Astrocyte (in vitro differentiated cells and primary cell): Measurements from ENCODE around the gene FDPS. TPM values are rescaled to one million over a fixed set of nuclear protein-coding genes. Genes with fewer than 3 reads are reported as not detected.

Experiments used
- DNase-seq: peaks from one replicate; pipeline ENCODE4 v3.0.0-alpha.2; 2010; ENCODE audit warnings: low read depth
- FAIRE-seq: peaks from 2 replicates; lab custom pipeline; 2011; peaks lifted over from hg19 to GRCh38; lab: Jason Lieb, UNC
- H2AFZ ChIP-seq: 2 replicates; pipeline ENCODE4 v1.6.0; 2012; ENCODE audit warnings: low read depth, low read length, inconsistent platforms
- H3K27ac ChIP-seq: 2 replicates; pipeline ENCODE4 v1.5.1; 2011; ENCODE audit warnings: low read depth, low read length, inconsistent platforms
- H3K27me3 ChIP-seq: 2 replicates; pipeline ENCODE4 v1.6.0; 2011; ENCODE audit warnings: low read length, inconsistent platforms; ENCODE audit not compliant: insufficient read depth
- H3K36me3 ChIP-seq: 2 replicates; pipeline ENCODE4 v1.5.1; 2011; ENCODE audit warnings: low read length, inconsistent platforms; ENCODE audit not compliant: insufficient read depth
- H3K4me1 ChIP-seq: 2 replicates; pipeline ENCODE4 v1.5.1; 2011; ENCODE audit warnings: low read length, inconsistent platforms; ENCODE audit not compliant: insufficient read depth
- H3K4me2 ChIP-seq: 2 replicates; pipeline ENCODE4 v1.6.0; 2012; ENCODE audit warnings: low read length, inconsistent platforms
- H3K4me3 ChIP-seq: 2 replicates; pipeline ENCODE4 v1.5.1; 2011; ENCODE audit warnings: low read depth, mild to moderate bottlenecking, low read length, inconsistent platforms; ENCODE audit not compliant: insufficient read depth
- H3K79me2 ChIP-seq: 2 replicates; pipeline ENCODE4 v1.6.0; 2012; ENCODE audit warnings: mild to moderate bottlenecking, low read length, inconsistent platforms; ENCODE audit not compliant: insufficient read depth
- H3K9ac ChIP-seq: 2 replicates; pipeline ENCODE4 v1.6.0; 2012; ENCODE audit warnings: mild to moderate bottlenecking, low read length, inconsistent platforms
- H3K9me3 ChIP-seq: 2 replicates; pipeline ENCODE4 v1.5.1; 2012; ENCODE audit warnings: low read depth, mild to moderate bottlenecking, low read length, inconsistent platforms; ENCODE audit not compliant: insufficient read depth
- H4K20me1 ChIP-seq: 2 replicates; pipeline ENCODE4 v1.6.0; 2012; ENCODE audit warnings: low read length, inconsistent platforms; ENCODE audit not compliant: insufficient read depth
- H3K27ac Mint-ChIP-seq: one replicate; pipeline ENCODE4 v1.8.0; 2021; ENCODE audit warnings: mild to moderate bottlenecking, mixed read lengths; ENCODE audit not compliant: unreplicated experiment
- H3K27me3 Mint-ChIP-seq: one replicate; pipeline ENCODE4 v1.8.0; 2021; ENCODE audit warnings: low read depth, mixed read lengths; ENCODE audit not compliant: unreplicated experiment
- H3K36me3 Mint-ChIP-seq: one replicate; pipeline ENCODE4 v1.8.0; 2021; ENCODE audit warnings: low read depth, mixed read lengths; ENCODE audit not compliant: unreplicated experiment
- H3K4me1 Mint-ChIP-seq: one replicate; pipeline ENCODE4 v1.8.0; 2021; ENCODE audit warnings: low read depth, mixed read lengths; ENCODE audit not compliant: unreplicated experiment
- H3K4me3 Mint-ChIP-seq: one replicate; pipeline ENCODE4 v1.8.0; 2021; ENCODE audit warnings: mild to moderate bottlenecking, moderate library complexity, mixed read lengths; ENCODE audit not compliant: unreplicated experiment
- H3K9me3 Mint-ChIP-seq: one replicate; pipeline ENCODE4 v1.8.0; 2021; ENCODE audit warnings: mild to moderate bottlenecking, mixed read lengths; ENCODE audit not compliant: unreplicated experiment
- EZH2 ChIP-seq: IDR thresholded peaks from 2 replicates; pipeline ENCODE4 v1.6.1; 2012; ENCODE audit warnings: mild to moderate bottlenecking, low read length, inconsistent platforms; ENCODE audit not compliant: insufficient read depth
- total RNA-seq: library from RNA; stranded (reverse); gene quantifications from 2 replicates; pipeline ENCODE4 v1.2.1, GENCODE V29; 2021
- TF ChIP-seq, protein P1 (sequence below): IDR thresholded peaks from 2 replicates; pipeline ENCODE4 v1.5.1; 2011; ENCODE audit warnings: low read depth, mild to moderate bottlenecking, inconsistent platforms, low read length, moderate library complexity; ENCODE audit not compliant: insufficient read depth

FDPS gene
- total RNA-seq, 1 donor from 2014 or later, result 217 TPM

DNA sequence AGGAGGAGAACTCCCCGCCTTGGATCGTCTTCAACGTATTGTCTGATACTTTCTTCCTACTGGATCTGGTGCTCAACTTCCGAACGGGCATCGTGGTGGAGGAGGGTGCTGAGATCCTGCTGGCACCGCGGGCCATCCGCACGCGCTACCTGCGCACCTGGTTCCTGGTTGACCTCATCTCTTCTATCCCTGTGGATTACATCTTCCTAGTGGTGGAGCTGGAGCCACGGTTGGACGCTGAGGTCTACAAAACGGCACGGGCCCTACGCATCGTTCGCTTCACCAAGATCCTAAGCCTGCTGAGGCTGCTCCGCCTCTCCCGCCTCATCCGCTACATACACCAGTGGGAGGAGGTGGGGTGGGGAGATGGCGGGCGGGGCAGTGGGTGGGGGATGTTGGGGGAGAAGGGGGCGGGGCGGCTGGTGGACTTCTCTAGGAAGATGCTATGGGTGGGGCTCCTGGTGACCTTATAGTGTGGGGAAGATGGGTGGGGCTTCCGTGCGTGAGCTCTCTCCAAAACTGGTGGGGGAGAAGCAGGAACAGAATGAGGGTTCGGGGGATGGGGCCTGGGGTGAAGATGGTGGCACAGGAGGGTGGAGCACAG, 26.1 kb upstream of the FDPS start:
- H3K27me3 Mint-ChIP-seq, result peaks cover 6% of the 10 kb centered on the region
- TF ChIP-seq EZH2, result no peak
- TF ChIP-seq, protein P1, sequence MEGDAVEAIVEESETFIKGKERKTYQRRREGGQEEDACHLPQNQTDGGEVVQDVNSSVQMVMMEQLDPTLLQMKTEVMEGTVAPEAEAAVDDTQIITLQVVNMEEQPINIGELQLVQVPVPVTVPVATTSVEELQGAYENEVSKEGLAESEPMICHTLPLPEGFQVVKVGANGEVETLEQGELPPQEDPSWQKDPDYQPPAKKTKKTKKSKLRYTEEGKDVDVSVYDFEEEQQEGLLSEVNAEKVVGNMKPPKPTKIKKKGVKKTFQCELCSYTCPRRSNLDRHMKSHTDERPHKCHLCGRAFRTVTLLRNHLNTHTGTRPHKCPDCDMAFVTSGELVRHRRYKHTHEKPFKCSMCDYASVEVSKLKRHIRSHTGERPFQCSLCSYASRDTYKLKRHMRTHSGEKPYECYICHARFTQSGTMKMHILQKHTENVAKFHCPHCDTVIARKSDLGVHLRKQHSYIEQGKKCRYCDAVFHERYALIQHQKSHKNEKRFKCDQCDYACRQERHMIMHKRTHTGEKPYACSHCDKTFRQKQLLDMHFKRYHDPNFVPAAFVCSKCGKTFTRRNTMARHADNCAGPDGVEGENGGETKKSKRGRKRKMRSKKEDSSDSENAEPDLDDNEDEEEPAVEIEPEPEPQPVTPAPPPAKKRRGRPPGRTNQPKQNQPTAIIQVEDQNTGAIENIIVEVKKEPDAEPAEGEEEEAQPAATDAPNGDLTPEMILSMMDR, result no peak
- H3K27ac Mint-ChIP-seq, result no peak overlapping the region
- Histone ChIP-seq H4K20me1 (peaks cover 5% of the 10 kb centered on the region), H3K79me2 (no peaks in the 10 kb centered on the region), H3K4me1 (peaks cover 12% of the 10 kb centered on the region), H3K4me3 (no peak overlapping the region), H3K9me3 (no peaks in the 10 kb centered on the region), H3K36me3 (no peaks in the 10 kb centered on the region), H3K27me3 (no peaks in the 10 kb centered on the region), H3K4me2 (no peak overlapping the region), H2AFZ (no peak overlapping the region), H3K27ac (no peak overlapping the region), H3K9ac (no peak overlapping the region)
- no peak overlapping the region for H3K4me3 Mint-ChIP-seq
- peaks cover 11% of the 10 kb centered on the region for H3K4me1 Mint-ChIP-seq
- H3K36me3 Mint-ChIP-seq, result peaks cover 9% of the 10 kb centered on the region
- no peak for DNase-seq
- H3K9me3 Mint-ChIP-seq, result peaks cover 2% of the 10 kb centered on the region
- FAIRE-seq, result no peak

DNA sequence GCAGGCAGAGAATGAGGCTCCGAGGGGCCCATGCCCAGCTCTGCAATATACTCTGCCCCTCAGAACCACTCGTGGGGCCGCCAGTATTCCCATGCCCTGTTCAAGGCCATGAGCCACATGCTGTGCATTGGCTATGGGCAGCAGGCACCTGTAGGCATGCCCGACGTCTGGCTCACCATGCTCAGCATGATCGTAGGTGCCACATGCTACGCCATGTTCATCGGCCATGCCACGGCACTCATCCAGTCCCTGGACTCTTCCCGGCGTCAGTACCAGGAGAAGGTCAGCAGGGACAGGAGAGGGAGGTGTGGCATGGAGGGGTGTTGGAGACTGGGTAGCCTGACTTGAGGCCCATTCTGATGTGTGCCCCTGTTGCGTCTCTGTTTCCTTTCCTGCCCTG, 24.2 kb upstream of the FDPS start:
- H3K4me3 Mint-ChIP-seq, result no peak overlapping the region

DNA sequence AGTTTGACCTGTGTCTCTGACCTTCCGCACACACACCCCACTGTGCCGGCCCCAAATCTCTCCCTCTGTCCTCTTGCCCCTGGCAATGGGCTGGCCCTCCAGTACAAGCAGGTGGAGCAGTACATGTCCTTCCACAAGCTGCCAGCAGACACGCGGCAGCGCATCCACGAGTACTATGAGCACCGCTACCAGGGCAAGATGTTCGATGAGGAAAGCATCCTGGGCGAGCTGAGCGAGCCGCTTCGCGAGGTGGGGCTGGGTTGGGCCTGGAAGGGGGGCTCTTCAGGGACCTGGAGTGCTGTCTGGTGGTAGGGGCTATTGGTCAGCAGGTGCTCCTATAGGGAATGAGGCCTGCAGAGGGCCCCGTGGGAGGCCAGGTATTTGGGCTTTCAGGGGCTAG, 23.6 kb upstream of the FDPS start:
- Histone ChIP-seq H3K4me2 (no peak overlapping the region), H3K27me3 (no peaks in the 10 kb centered on the region), H2AFZ (no peak overlapping the region), H3K9ac (no peak overlapping the region), H3K27ac (no peak overlapping the region), H3K79me2 (no peaks in the 10 kb centered on the region), H3K4me1 (no peaks in the 10 kb centered on the region), H3K36me3 (no peaks in the 10 kb centered on the region), H3K4me3 (no peak overlapping the region), H3K9me3 (no peaks in the 10 kb centered on the region), H4K20me1 (no peaks in the 10 kb centered on the region)
- peaks cover 12% of the 10 kb centered on the region for H3K27me3 Mint-ChIP-seq
- H3K9me3 Mint-ChIP-seq, result peaks cover 2% of the 10 kb centered on the region
- H3K4me1 Mint-ChIP-seq, result no peaks in the 10 kb centered on the region
- no peak overlapping the region for H3K27ac Mint-ChIP-seq
- no peak for TF ChIP-seq EZH2
- TF ChIP-seq, protein P1, result no peak
- H3K4me3 Mint-ChIP-seq, result no peak overlapping the region
- DNase-seq, result no peak
- H3K36me3 Mint-ChIP-seq, result peaks cover 9% of the 10 kb centered on the region
- no peak for FAIRE-seq

More for the DNA sequence above, 24.2 kb upstream of the FDPS start:
- H3K27ac ChIP-seq, result no peak overlapping the region
- H3K4me1 ChIP-seq, result no peaks in the 10 kb centered on the region
- FAIRE-seq, result no peak
- peaks cover 10% of the 10 kb centered on the region for H3K27me3 Mint-ChIP-seq
- no peak for DNase-seq
- no peak for TF ChIP-seq EZH2
- TF ChIP-seq, protein P1, result no peak
- H4K20me1 ChIP-seq, result peaks cover under 1% of the 10 kb centered on the region
- peaks cover 2% of the 10 kb centered on the region for H3K9me3 Mint-ChIP-seq
- H3K27me3 ChIP-seq, result no peaks in the 10 kb centered on the region
- H3K9ac ChIP-seq, result no peak overlapping the region
- peaks cover 2% of the 10 kb centered on the region for H3K4me1 Mint-ChIP-seq
- H3K9me3 ChIP-seq, result no peaks in the 10 kb centered on the region
- H3K36me3 Mint-ChIP-seq, result peaks cover 9% of the 10 kb centered on the region
- H3K4me2 ChIP-seq, result no peak overlapping the region
- no peaks in the 10 kb centered on the region for H3K36me3 ChIP-seq
- no peak overlapping the region for H3K27ac Mint-ChIP-seq
- no peak overlapping the region for H2AFZ ChIP-seq
- no peaks in the 10 kb centered on the region for H3K79me2 ChIP-seq
- no peak overlapping the region for H3K4me3 ChIP-seq
